K562 (cell line): ENCODE measurements around the gene TRIP11.

Experiments
- BCLAF1 ChIP-seq, 2 experiments: fragments of 450-650 bp in 1 of 2; IDR thresholded peaks; 2 replicates each; pipeline ENCODE4 v1.6.1; 2011 to 2017; ENCODE audit warnings: low read depth in 2 of 2, antibody characterized with exemption in 1 of 2, borderline replicate concordance in 1 of 2, low read length in 1 of 2, mild to moderate bottlenecking in 1 of 2, mixed read lengths in 1 of 2; ENCODE audit not compliant: control insufficient read depth in 1 of 2
- HMGN3 ChIP-seq: IDR thresholded peaks from 2 replicates; pipeline ENCODE4 v1.6.1; 2011; ENCODE audit warnings: borderline replicate concordance, low read depth, mild to moderate bottlenecking, mixed read lengths, low read length; ENCODE audit not compliant: insufficient read length; ENCODE audit errors: extremely low read depth
- MYC ChIP-seq, 2 experiments: fragments of 250-450 bp in 1 of 2; sonication (Bioruptor Pico) in 1 of 2; IDR thresholded peaks; 2 replicates each; pipeline versions ENCODE4 v1.5.1 to v1.6.1; 2012 to 2021; ENCODE audit warnings: low read depth in 2 of 2, borderline replicate concordance in 1 of 2, improper control_type of control experiment in 1 of 2, low read length in 1 of 2, mild to moderate bottlenecking in 1 of 2, moderate library complexity in 1 of 2
- POLR2G ChIP-seq: fragments of 200-400 bp; formaldehyde crosslinking; IDR thresholded peaks from 2 replicates; pipeline ENCODE4 v1.6.1; 2017; ENCODE audit warnings: low read depth, mild to moderate bottlenecking, antibody characterized with exemption, low read length, moderate library complexity

GRCh38 chr14:91997492-91997891, 42.4 kb downstream of the TRIP11 start:
- TF ChIP-seq BCLAF1 (IDR thresholded peaks at IDR 0.05; ENCODE audit: borderline replicate concordance in 1 of 2, control insufficient read depth in 1 of 2, low read depth in 2 of 2, low read length in 1 of 2): no peak
- no peak for TF ChIP-seq POLR2G
- no peak for TF ChIP-seq HMGN3
- no peak for TF ChIP-seq MYC (IDR thresholded peaks at IDR 0.05; ENCODE audit: low read depth, low read length)
- no peak for TF ChIP-seq MYC (CRISPR knock-in tag; IDR thresholded peaks at IDR 0.05; ENCODE audit: borderline replicate concordance, low read depth)
